Testis (tissue), 3 donors: ENCODE measurements around the gene SH3RF3. TPM values are rescaled to one million over a fixed set of nuclear protein-coding genes. Genes with fewer than 3 reads are reported as not detected.

Experiments
- DNase-seq: peaks from one replicate; pipeline ENCODE4 v3.0.0-alpha.2; 2019
- H3K27ac ChIP-seq, 2 donors: fragments of 200-600 bp; sonication (generic); one replicate each; pipeline ENCODE4 v1.5.1; 2019
- H3K27me3 ChIP-seq: fragments of 200-600 bp; sonication (generic); one replicate; pipeline ENCODE4 v1.5.1; 2019
- H3K36me3 ChIP-seq: fragments of 200-600 bp; sonication (generic); one replicate; pipeline ENCODE4 v1.5.1; 2017; ENCODE audit warnings: low read depth; ENCODE audit errors: missing control alignments
- H3K4me1 ChIP-seq: fragments of 200-600 bp; sonication (generic); one replicate; pipeline ENCODE4 v1.5.1; 2019
- H3K4me3 ChIP-seq, 2 donors: fragments of 200-600 bp; sonication (generic); one replicate each; pipeline ENCODE4 v1.5.1; 2017 to 2019
- H3K9me3 ChIP-seq: fragments of 200-600 bp; sonication (generic); one replicate; pipeline ENCODE4 v1.5.1; 2017
- CTCF ChIP-seq, 3 experiments: fragments of 450-650 bp in 2 of 3; fragments of 200-600 bp in 1 of 3; sonication (generic) in 1 of 3; IDR thresholded peaks; one replicate each; pipeline ENCODE4 v1.5.1; 2016 to 2019; ENCODE audit warnings: antibody characterized with exemption in 3 of 3, mild to moderate bottlenecking in 2 of 3, moderate library complexity in 1 of 3
- POLR2A ChIP-seq: fragments of 450-650 bp; IDR thresholded peaks from one replicate; pipeline ENCODE4 v1.6.1; 2017; ENCODE audit warnings: antibody characterized with exemption, mild to moderate bottlenecking, moderate library complexity
- WGBS, 2 donors: methylation state at CpG; one replicate each; pipeline ENCODE4 v1.1.5; 2018; 5-methylcytosine and 5-hydroxymethylcytosine counted together
- intact Hi-C: fragments of 100-400 bp; cut with DNase I; formaldehyde crosslinking; loops from one replicate; pipeline ENCODE4 v1.15.1; 2023; ENCODE audit warnings: low total_unique reads
- polyA plus RNA-seq: library from polyadenylated mRNA; stranded (reverse); fragments of 350-450 nt; fragmentation: Illumina TruSeq; extraction: RNeasy Lipid Tissue Mini Kit (QIAGEN cat#74804); gene quantifications from one replicate; pipeline ENCODE4 v1.2.3, GENCODE V29; 2014; ENCODE audit warnings: low read depth, low replicate concordance; ENCODE audit not compliant: insufficient read depth
- total RNA-seq, 2 donors: library from RNA; depleted of rRNA; stranded (reverse); fragments of >200 nt; gene quantifications; one replicate each; pipeline ENCODE4 v1.2.3, GENCODE V29; 2016

Gene SH3RF3
- total and polyA plus RNA-seq, 3 donors from 2014 or later: 9.3 to 20.1 (median 16.5) TPM

GRCh38 chr2:109405873-109406272 is 276.9 kb downstream of the SH3RF3 start:
- Histone ChIP-seq H3K4me1 (peaks cover 5% of the 10 kb centered on the region), H3K4me3 (no peak overlapping the region), H3K27ac (no peak overlapping the region), H3K36me3 (no peaks in the 10 kb centered on the region), H3K27me3 (no peaks in the 10 kb centered on the region), H3K9me3 (no peaks in the 10 kb centered on the region)
- DNase-seq: no peak
- TF ChIP-seq CTCF (IDR thresholded peaks at IDR 0.05) (no peak), POLR2A (no peak)
- intact Hi-C loops: no loop called here
- WGBS, 2 donors: 96 to 100% methylated on average over 2 to 10 of the region's 10 CpGs

- 98% methylated on average over 8 of the region's 8 CpGs for WGBS, 2 donors
- Histone ChIP-seq H3K4me3 (no peak overlapping the region), H3K4me1 (peaks cover 5% of the 10 kb centered on the region), H3K27me3 (no peaks in the 10 kb centered on the region), H3K36me3 (no peaks in the 10 kb centered on the region), H3K27ac (no peak overlapping the region), H3K9me3 (no peaks in the 10 kb centered on the region)
- TF ChIP-seq CTCF (IDR thresholded peaks at IDR 0.05) (no peak), POLR2A (no peak)
- DNase-seq: no peak
- intact Hi-C loops: no loop called here
Measured at GRCh38 chr2:109406301-109406700, 277.3 kb downstream of the SH3RF3 start.

GRCh38 chr2:109407276-109408042 is 278.5 kb downstream of the SH3RF3 start:
- DNase-seq: no peak
- TF ChIP-seq POLR2A: no peak
- TF ChIP-seq CTCF (IDR thresholded peaks at IDR 0.05): no peak
- 84 to 89% methylated on average over 7 of the region's 7 CpGs for WGBS, 2 donors
- Histone ChIP-seq H3K4me3 (no peak overlapping the region), H3K36me3 (no peaks in the 10 kb centered on the region), H3K27ac (no peak overlapping the region), H3K27me3 (no peaks in the 10 kb centered on the region), H3K9me3 (no peaks in the 10 kb centered on the region), H3K4me1 (peaks cover 5% of the 10 kb centered on the region)
- intact Hi-C loops: no loop called here

- no peak for TF ChIP-seq POLR2A
- TF ChIP-seq CTCF (IDR thresholded peaks at IDR 0.05): no peak
- H3K4me3 ChIP-seq: no peak overlapping the region
- no peak for DNase-seq
- H3K4me1 ChIP-seq: peaks cover 5% of the 10 kb centered on the region
- no peaks in the 10 kb centered on the region for H3K27me3 ChIP-seq
- no peak overlapping the region for H3K27ac ChIP-seq
- H3K9me3 ChIP-seq: no peaks in the 10 kb centered on the region
- H3K36me3 ChIP-seq: no peaks in the 10 kb centered on the region
- intact Hi-C loops: no loop called here
- 95 to 100% methylated on average over 4 of the region's 4 CpGs for WGBS, 2 donors
Measured at GRCh38 chr2:109408043-109408335, 279.0 kb downstream of the SH3RF3 start.
